SK-N-SH (cell line): ENCODE data around the gene CIITA.
"Not testable (repeated sequence)": the region's sequence is repeated elsewhere in the genome, so short reads cannot be mapped to it uniquely, and the experiment has no call there.

Experiments used
- CTCF ChIP-seq: fragments of 200-600 bp; sonication (generic); IDR thresholded peaks from 2 replicates; pipeline ENCODE4 v1.6.1; 2017; ENCODE audit warnings: antibody characterized with exemption, mild to moderate bottlenecking, moderate library complexity
- EP300 ChIP-seq, 2 experiments: IDR thresholded peaks; 2 replicates each; pipeline versions ENCODE4 v1.4.0 to v1.6.1; 2012; ENCODE audit warnings: borderline replicate concordance in 1 of 2, low read depth in 1 of 2, low read length in 1 of 2
- GABPA ChIP-seq: IDR thresholded peaks from 2 replicates; pipeline ENCODE4 v1.4.0; 2012; ENCODE audit warnings: low read depth, mild to moderate bottlenecking
- REST ChIP-seq: IDR thresholded peaks from 2 replicates; pipeline ENCODE4 v1.6.1; 2012; ENCODE audit warnings: mild to moderate bottlenecking, low read depth, low read length, moderate library complexity
- TF ChIP-seq, protein P1 (sequence below): fragments of 150-350 bp; IDR thresholded peaks from 2 replicates; pipeline ENCODE4 v1.6.1; 2017; ENCODE audit warnings: antibody characterized with exemption, low read length, low read depth, borderline replicate concordance
- TF ChIP-seq, protein P2 (sequence below): IDR thresholded peaks from 2 replicates; pipeline ENCODE4; 2012

DNA sequence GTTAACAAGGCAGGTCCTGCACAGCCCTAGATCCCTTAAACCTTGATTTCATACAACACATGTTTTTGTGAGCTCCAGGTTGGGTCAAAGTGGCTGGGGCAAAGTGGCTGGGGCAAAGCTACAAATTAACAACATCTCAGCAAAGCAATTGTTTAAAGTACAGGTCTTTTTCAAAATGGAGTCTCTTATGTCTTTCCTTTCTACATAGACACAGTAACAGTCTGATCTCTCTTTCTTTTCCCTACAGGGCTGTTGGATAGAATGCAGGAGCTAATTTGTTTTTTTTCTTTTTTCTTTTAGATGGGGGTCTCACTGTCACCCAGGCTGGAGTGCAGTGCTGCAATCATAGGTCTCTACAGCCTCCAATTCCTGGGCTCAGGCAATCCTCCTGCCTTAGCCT lies 46.8 kb upstream of the CIITA start:
- not testable (repeated sequence) for TF ChIP-seq CTCF; EP300 (IDR thresholded peaks at IDR 0.05; ENCODE audit: borderline replicate concordance in 1 of 2, low read depth in 1 of 2, low read length in 1 of 2); REST; GABPA
- TF ChIP-seq, protein P1, sequence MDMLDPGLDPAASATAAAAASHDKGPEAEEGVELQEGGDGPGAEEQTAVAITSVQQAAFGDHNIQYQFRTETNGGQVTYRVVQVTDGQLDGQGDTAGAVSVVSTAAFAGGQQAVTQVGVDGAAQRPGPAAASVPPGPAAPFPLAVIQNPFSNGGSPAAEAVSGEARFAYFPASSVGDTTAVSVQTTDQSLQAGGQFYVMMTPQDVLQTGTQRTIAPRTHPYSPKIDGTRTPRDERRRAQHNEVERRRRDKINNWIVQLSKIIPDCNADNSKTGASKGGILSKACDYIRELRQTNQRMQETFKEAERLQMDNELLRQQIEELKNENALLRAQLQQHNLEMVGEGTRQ, result not testable (repeated sequence)
- TF ChIP-seq, protein P2, sequence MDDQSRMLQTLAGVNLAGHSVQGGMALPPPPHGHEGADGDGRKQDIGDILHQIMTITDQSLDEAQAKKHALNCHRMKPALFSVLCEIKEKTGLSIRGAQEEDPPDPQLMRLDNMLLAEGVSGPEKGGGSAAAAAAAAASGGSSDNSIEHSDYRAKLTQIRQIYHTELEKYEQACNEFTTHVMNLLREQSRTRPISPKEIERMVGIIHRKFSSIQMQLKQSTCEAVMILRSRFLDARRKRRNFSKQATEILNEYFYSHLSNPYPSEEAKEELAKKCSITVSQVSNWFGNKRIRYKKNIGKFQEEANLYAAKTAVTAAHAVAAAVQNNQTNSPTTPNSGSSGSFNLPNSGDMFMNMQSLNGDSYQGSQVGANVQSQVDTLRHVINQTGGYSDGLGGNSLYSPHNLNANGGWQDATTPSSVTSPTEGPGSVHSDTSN, result not testable (repeated sequence)
